Sigmoid colon (tissue), 4 donors: ENCODE results near the gene ABCA10.

Experiments used
- CTCF ChIP-seq, 4 experiments: fragments of 450-650 bp in 3 of 4; fragments of 200-600 bp in 1 of 4; IDR thresholded peaks; one replicate each; pipeline ENCODE4 v1.5.1; 2016 to 2019; ENCODE audit warnings: antibody characterized with exemption in 4 of 4, mild to moderate bottlenecking in 3 of 4, moderate library complexity in 2 of 4
- POLR2AphosphoS5 ChIP-seq, 4 donors: sonication (generic); formaldehyde crosslinking; IDR thresholded peaks; one replicate each; pipeline ENCODE4 v1.6.1; 2017; ENCODE audit warnings: antibody characterized with exemption in 4 of 4

GRCh38 chr17:69192754-69193153, 35.9 kb downstream of the ABCA10 start:
- no peak for TF ChIP-seq CTCF (IDR thresholded peaks at IDR 0.05)
- TF ChIP-seq POLR2AphosphoS5 (IDR thresholded peaks at IDR 0.05): no peak
